HG03565 (cell line): ENCODE results near the gene CD247.
A peak's percentile ranks its signal among the peaks of the same experiment; 100 is the strongest.

Source experiments
- ATAC-seq: cut with Tn5 transposase; IDR thresholded peaks from one replicate; pipeline ENCODE4 v1.9.1; 2021; ENCODE audit warnings: mild to moderate bottlenecking, moderate library complexity; ENCODE audit not compliant: unreplicated experiment

Gene CD247

GRCh38 chr1:167512046-167512654 is 6.2 kb downstream of the CD247 start:
- ATAC-seq, result no peak

- ATAC-seq, result no peak
These were observed 6.8 kb downstream of the CD247 start for GRCh38 chr1:167511374-167511986.

GRCh38 chr1:167510881-167511280 is 7.4 kb downstream of the CD247 start:
- ATAC-seq, result no peak

- no peak for ATAC-seq
These were observed 8.1 kb downstream of the CD247 start for GRCh38 chr1:167510244-167510643.

- ATAC-seq, result no peak
These were observed 8.7 kb downstream of the CD247 start for GRCh38 chr1:167509587-167509986.

- ATAC-seq, result no peak
These were observed 10.6 kb downstream of the CD247 start for GRCh38 chr1:167507719-167508118.

GRCh38 chr1:167504467-167504827 is 13.9 kb downstream of the CD247 start:
- no peak for ATAC-seq

- no peak for ATAC-seq
These were observed 14.5 kb downstream of the CD247 start for GRCh38 chr1:167503626-167504466.

- ATAC-seq, result no peak
These were observed 15.4 kb downstream of the CD247 start for GRCh38 chr1:167502719-167503462.

- no peak for ATAC-seq
These were observed 16.2 kb downstream of the CD247 start for GRCh38 chr1:167502192-167502551.

GRCh38 chr1:167501515-167502191 is 16.7 kb downstream of the CD247 start:
- ATAC-seq, result no peak

GRCh38 chr1:167500283-167500860 is 18.0 kb downstream of the CD247 start:
- ATAC-seq, result no peak

- peak; percentile 99 for ATAC-seq
These were observed 18.6 kb downstream of the CD247 start for GRCh38 chr1:167499664-167500101.

GRCh38 chr1:167499106-167499505 is 19.2 kb downstream of the CD247 start:
- ATAC-seq, result no peak

GRCh38 chr1:167496797-167497619 is 21.3 kb downstream of the CD247 start:
- no peak for ATAC-seq

- ATAC-seq, result no peak
These were observed 25.0 kb downstream of the CD247 start for GRCh38 chr1:167493372-167493771.

- ATAC-seq, result no peak
These were observed 25.8 kb downstream of the CD247 start for GRCh38 chr1:167492481-167492910.

GRCh38 chr1:167491586-167492461 is 26.5 kb downstream of the CD247 start:
- ATAC-seq, result no peak

GRCh38 chr1:167490765-167491164 is 27.6 kb downstream of the CD247 start:
- ATAC-seq, result no peak
